Sigmoid colon (tissue), 7 donors: ENCODE results near the gene NCAPD3. TPM values are rescaled to one million over a fixed set of nuclear protein-coding genes. Genes with fewer than 3 reads are reported as not detected.
"Not testable (repeated sequence)": the region's sequence is repeated elsewhere in the genome, so short reads cannot be mapped to it uniquely, and the experiment has no call there.

ENCODE experiments used
- DNase-seq: peaks from one replicate; pipeline ENCODE4 v3.0.0-alpha.2; 2019
- H3K27ac ChIP-seq, 4 donors: fragments of 200-600 bp; sonication (generic); one replicate each; pipeline ENCODE4 v1.5.1; 2016 to 2019; ENCODE audit warnings: mild to moderate bottlenecking in 1 of 4
- H3K27me3 ChIP-seq, 3 donors: fragments of 200-600 bp; sonication (generic); one replicate each; pipeline ENCODE4 v1.5.1; 2019; ENCODE audit warnings: mild to moderate bottlenecking in 1 of 3
- H3K36me3 ChIP-seq, 4 donors: fragments of 200-600 bp; sonication (generic); one replicate each; pipeline ENCODE4 v1.5.1; 2016 to 2019
- H3K4me1 ChIP-seq, 4 donors: fragments of 200-600 bp; sonication (generic); one replicate each; pipeline ENCODE4 v1.5.1; 2017 to 2019
- H3K4me3 ChIP-seq, 4 donors: fragments of 200-600 bp; sonication (generic); one replicate each; pipeline ENCODE4 v1.5.1; 2017 to 2019; ENCODE audit warnings: mild to moderate bottlenecking in 2 of 4, moderate library complexity in 1 of 4
- H3K9me3 ChIP-seq, 4 donors: fragments of 200-600 bp in 3 of 4; sonication (generic) in 3 of 4; one replicate each; pipeline versions ENCODE4 v1.5.1 to v1.6.1; 2013 to 2019
- EP300 ChIP-seq, 4 donors: sonication (generic); formaldehyde crosslinking; IDR thresholded peaks; one replicate each; pipeline ENCODE4 v1.6.1; 2017; ENCODE audit warnings: antibody characterized with exemption in 4 of 4
- POLR2A ChIP-seq, 2 donors: fragments of 450-650 bp; IDR thresholded peaks; one replicate each; pipeline ENCODE4 v1.6.1; 2016; ENCODE audit warnings: antibody characterized with exemption in 2 of 2, mild to moderate bottlenecking in 2 of 2, moderate library complexity in 2 of 2
- POLR2AphosphoS5 ChIP-seq, 4 donors: sonication (generic); formaldehyde crosslinking; IDR thresholded peaks; one replicate each; pipeline ENCODE4 v1.6.1; 2017; ENCODE audit warnings: antibody characterized with exemption in 4 of 4
- WGBS, 2 donors: extraction: QIAGEN DNeasy Blood & Tissue Kit; methylation state at CpG; one replicate each; pipeline ENCODE4 v1.1.7; 2013; 5-methylcytosine and 5-hydroxymethylcytosine counted together
- intact Hi-C: fragments of 100-400 bp; cut with DNase I; formaldehyde crosslinking; loops from one replicate; pipeline ENCODE4 v1.15.1; 2023
- polyA plus RNA-seq, 3 donors: library from polyadenylated mRNA; stranded (reverse); fragments of 200-250 nt; gene quantifications; one replicate each; pipeline ENCODE4 v1.2.3, GENCODE V29; 2013
- total RNA-seq, 4 donors: library from RNA; depleted of rRNA; stranded (reverse); fragments of >200 nt; gene quantifications; one replicate each; pipeline ENCODE4 v1.1.0, GENCODE V29; 2016
- TF ChIP-seq, protein P1 (sequence below), 4 experiments: fragments of 450-650 bp in 3 of 4; fragments of 200-600 bp in 1 of 4; IDR thresholded peaks; one replicate each; pipeline ENCODE4 v1.5.1; 2016 to 2019; ENCODE audit warnings: antibody characterized with exemption in 4 of 4, mild to moderate bottlenecking in 3 of 4, moderate library complexity in 2 of 4
- donor health status: healthy with polysubstance abuse.
- donor health status: Bipolar disorder and iron deficiency.
- donor health status: healthy.

The NCAPD3 gene
- total and polyA plus RNA-seq, 7 donors, result 1.8 to 13.0 (median 7.5) TPM

DNA sequence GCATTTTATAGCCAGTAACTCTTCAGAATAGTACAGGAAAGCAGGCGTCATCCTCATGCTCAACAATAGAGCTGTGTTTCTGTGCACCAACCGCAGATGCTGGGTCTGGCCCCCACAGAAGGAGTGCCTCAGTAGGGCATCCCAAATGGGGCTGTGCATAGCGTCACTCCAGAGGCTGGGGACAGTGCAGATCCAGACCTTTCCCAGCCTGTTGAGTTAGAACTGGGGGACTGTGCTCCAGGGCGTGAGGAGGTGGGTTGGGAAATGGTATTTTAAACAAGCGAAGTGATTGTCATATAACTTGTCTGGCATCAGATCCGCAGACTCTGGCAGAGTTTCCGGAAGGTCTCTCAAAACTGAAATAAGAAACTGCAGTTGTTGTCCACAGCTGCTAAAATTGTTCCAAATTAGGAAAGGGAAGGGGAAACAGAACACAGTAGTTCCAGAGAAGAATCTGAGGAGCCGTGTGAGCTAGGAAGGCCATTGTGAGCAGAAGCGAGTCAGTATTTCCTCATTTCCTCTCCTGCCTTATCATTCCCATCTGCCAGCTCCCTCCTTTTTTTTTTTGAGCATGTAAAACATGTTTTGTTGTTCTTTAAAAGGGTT lies 102.7 kb downstream of the NCAPD3 start:
- no peaks in the 10 kb centered on the region for H3K27me3 ChIP-seq
- no peaks in the 10 kb centered on the region for H3K36me3 ChIP-seq
- H3K4me1 ChIP-seq, result peaks cover 0 to 80% (median 58%) of the 10 kb centered on the region in 4 donors
- DNase-seq, result peak; percentile 75
- 47 to 60% methylated on average over 9 of the region's 9 CpGs for WGBS, 2 donors
- no peaks in the 10 kb centered on the region for H3K9me3 ChIP-seq
- peak in 2 of 4 donors; percentile 27 for TF ChIP-seq POLR2AphosphoS5 (IDR thresholded peaks at IDR 0.05)
- TF ChIP-seq, protein P1, sequence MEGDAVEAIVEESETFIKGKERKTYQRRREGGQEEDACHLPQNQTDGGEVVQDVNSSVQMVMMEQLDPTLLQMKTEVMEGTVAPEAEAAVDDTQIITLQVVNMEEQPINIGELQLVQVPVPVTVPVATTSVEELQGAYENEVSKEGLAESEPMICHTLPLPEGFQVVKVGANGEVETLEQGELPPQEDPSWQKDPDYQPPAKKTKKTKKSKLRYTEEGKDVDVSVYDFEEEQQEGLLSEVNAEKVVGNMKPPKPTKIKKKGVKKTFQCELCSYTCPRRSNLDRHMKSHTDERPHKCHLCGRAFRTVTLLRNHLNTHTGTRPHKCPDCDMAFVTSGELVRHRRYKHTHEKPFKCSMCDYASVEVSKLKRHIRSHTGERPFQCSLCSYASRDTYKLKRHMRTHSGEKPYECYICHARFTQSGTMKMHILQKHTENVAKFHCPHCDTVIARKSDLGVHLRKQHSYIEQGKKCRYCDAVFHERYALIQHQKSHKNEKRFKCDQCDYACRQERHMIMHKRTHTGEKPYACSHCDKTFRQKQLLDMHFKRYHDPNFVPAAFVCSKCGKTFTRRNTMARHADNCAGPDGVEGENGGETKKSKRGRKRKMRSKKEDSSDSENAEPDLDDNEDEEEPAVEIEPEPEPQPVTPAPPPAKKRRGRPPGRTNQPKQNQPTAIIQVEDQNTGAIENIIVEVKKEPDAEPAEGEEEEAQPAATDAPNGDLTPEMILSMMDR (IDR thresholded peaks at IDR 0.05), result no peak
- no peak for TF ChIP-seq EP300 (IDR thresholded peaks at IDR 0.05)
- TF ChIP-seq POLR2A (IDR thresholded peaks at IDR 0.05), result no peak
- peak overlapping the region; percentile 76 to 95 (median 84) for H3K27ac ChIP-seq
- peak overlapping the region; percentile 0 to 35 (median 26) for H3K4me3 ChIP-seq
- intact Hi-C loops, result loop anchor here (2.0 to 5.0 kb wide), 3 partner anchors 52 to 164 kb away; partner anchors contain the start of genes IGSF9B and JAM3

DNA sequence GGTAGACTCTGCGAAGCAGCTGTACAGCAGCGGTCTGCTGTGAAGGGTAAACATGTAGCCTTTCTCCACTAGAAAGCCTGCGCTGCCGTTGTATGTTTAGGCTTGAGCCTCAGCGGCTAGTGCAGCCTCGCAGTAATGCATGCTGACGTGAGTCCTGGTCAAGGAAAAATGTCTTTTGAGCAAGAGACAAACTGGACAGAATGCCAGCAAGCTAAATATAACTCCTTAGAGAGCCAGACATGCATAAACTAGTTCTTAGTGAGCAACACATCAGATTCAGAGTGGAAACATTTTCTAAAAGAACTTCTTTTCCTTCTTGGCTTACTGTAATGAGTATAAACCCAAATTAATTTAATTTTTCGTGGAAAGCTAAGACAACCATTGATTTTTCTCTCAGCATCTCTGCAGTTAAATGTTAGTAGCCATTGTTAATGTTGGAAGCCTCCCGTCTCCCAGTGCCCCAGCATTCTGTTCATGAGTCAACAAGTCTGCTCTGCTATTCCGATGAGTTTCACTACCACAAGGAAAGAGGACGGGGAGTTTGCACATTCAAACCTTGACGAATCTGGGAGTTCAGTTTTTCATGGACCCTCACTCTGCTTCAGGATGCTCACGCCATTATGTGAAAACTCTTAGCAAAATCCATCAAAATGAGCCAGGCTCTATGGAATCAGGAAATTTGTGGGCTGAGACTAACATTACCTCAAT lies 103.5 kb downstream of the NCAPD3 start:
- Histone ChIP-seq H3K9me3 (no peaks in the 10 kb centered on the region), H3K4me3 (peak overlapping the region; percentile 0 to 35 (median 26)), H3K27me3 (no peaks in the 10 kb centered on the region), H3K27ac (peak overlapping the region; percentile 76 to 95 (median 84)), H3K36me3 (no peaks in the 10 kb centered on the region), H3K4me1 (peaks cover 0 to 73% (median 51%) of the 10 kb centered on the region in 4 donors)
- DNase-seq, result peak; percentile 91
- WGBS, 2 donors, result 61 to 65% methylated on average over 13 of the region's 13 CpGs
- intact Hi-C loops, result loop anchor here (2.0 to 5.0 kb wide), 3 partner anchors 51 to 163 kb away; partner anchors contain the start of genes IGSF9B and JAM3
- peak in 2 of 4 donors; percentile 71 to 82 for TF ChIP-seq EP300 (IDR thresholded peaks at IDR 0.05)
- TF ChIP-seq, protein P1 (IDR thresholded peaks at IDR 0.05), result no peak
- peak in 1 of 2 donors; percentile 37 for TF ChIP-seq POLR2A (IDR thresholded peaks at IDR 0.05)
- peak; percentile 71 to 86 (median 80) for TF ChIP-seq POLR2AphosphoS5 (IDR thresholded peaks at IDR 0.05)

DNA sequence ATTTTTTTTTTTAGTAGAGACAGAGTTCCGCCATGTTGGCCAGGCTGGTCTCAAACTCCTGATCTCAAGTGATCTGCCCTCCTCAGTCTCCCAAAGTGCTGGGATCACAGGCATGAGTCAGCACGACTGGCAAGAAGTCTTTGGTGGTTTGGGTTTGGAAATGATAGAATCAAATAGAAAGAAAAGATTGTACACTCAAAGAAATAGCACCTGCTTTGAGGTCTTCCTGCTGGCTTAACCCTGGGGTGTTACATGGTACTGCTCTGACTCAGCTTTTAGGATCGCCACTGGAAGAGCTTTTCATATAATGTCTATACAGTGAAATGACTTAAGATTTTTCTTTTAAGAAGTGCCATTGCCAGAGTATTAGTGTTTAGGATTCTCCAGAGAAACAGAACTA lies 104.7 kb downstream of the NCAPD3 start:
- H3K4me1 ChIP-seq, result peaks cover 0 to 67% (median 45%) of the 10 kb centered on the region in 4 donors
- intact Hi-C loops, result no loop called here
- TF ChIP-seq EP300 (IDR thresholded peaks at IDR 0.05) (no peak), POLR2AphosphoS5 (IDR thresholded peaks at IDR 0.05) (no peak), POLR2A (IDR thresholded peaks at IDR 0.05) (no peak)
- TF ChIP-seq, protein P1 (IDR thresholded peaks at IDR 0.05), result no peak
- H3K9me3 ChIP-seq, result no peaks in the 10 kb centered on the region
- no peaks in the 10 kb centered on the region for H3K36me3 ChIP-seq
- 77 to 84% methylated on average over 3 of the region's 3 CpGs for WGBS, 2 donors
- H3K27ac ChIP-seq, result peak overlapping the region; percentile 76 to 95 (median 84)
- no peak for DNase-seq
- H3K4me3 ChIP-seq, result no peak overlapping the region
- H3K27me3 ChIP-seq, result no peaks in the 10 kb centered on the region

DNA sequence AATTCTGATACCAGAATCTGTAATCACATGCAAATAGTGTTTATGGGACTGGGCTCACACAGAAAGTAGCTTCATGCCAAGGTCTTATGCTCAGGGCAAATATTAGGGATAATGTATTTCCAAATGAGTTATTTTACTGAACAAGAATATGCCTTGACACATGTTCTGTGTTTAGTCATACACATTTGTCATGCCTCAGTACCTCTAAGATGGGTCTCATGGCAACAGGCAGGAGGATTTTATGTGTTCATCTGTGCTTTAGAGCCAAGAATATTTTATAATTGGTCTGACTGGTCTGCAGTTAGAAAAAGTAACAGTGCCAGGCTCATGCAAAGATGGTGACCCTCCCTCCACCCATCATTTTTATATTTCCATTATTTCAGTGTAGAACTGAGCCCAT lies 105.8 kb downstream of the NCAPD3 start:
- DNase-seq, result no peak
- Histone ChIP-seq H3K4me1 (peaks cover 0 to 67% (median 43%) of the 10 kb centered on the region in 4 donors), H3K27ac (peak overlapping the region in 2 of 4 donors; percentile 80 to 95), H3K9me3 (no peaks in the 10 kb centered on the region), H3K36me3 (no peaks in the 10 kb centered on the region), H3K4me3 (no peak overlapping the region), H3K27me3 (no peaks in the 10 kb centered on the region)
- no peak for TF ChIP-seq POLR2A (IDR thresholded peaks at IDR 0.05)
- no peak for TF ChIP-seq POLR2AphosphoS5 (IDR thresholded peaks at IDR 0.05)
- intact Hi-C loops, result no loop called here

DNA sequence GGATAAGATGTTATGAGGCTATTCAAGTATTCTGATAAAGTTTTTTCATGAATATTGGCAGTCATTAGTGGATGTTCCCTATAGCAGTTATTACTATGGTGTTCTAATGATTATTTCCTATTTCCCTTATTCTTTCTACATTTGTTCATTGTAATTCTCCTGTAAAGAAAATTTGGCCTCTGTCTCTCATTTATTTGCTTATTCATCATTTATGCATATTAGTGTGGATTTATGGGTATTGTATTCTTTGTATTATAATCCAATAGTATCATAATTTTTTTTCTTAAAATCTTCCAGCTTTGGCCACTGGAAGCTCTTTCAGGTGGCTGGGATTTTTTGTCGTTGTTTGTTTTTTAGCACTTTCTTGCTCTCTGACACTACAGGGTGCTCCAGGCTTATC lies 107.6 kb downstream of the NCAPD3 start:
- peak overlapping the region in 1 of 4 donors; percentile 95 for H3K27ac ChIP-seq
- DNase-seq, result no peak
- no peaks in the 10 kb centered on the region for H3K36me3 ChIP-seq
- no peak for TF ChIP-seq POLR2AphosphoS5 (IDR thresholded peaks at IDR 0.05)
- no peak for TF ChIP-seq POLR2A (IDR thresholded peaks at IDR 0.05)
- TF ChIP-seq, protein P1 (IDR thresholded peaks at IDR 0.05), result no peak
- TF ChIP-seq EP300 (IDR thresholded peaks at IDR 0.05), result no peak
- 94 to 96% methylated on average over 1 of the region's 1 CpG for WGBS, 2 donors
- H3K9me3 ChIP-seq, result no peaks in the 10 kb centered on the region
- peaks cover 0 to 49% (median 31%) of the 10 kb centered on the region in 4 donors for H3K4me1 ChIP-seq
- intact Hi-C loops, result no loop called here
- no peaks in the 10 kb centered on the region for H3K27me3 ChIP-seq
- no peak overlapping the region for H3K4me3 ChIP-seq

DNA sequence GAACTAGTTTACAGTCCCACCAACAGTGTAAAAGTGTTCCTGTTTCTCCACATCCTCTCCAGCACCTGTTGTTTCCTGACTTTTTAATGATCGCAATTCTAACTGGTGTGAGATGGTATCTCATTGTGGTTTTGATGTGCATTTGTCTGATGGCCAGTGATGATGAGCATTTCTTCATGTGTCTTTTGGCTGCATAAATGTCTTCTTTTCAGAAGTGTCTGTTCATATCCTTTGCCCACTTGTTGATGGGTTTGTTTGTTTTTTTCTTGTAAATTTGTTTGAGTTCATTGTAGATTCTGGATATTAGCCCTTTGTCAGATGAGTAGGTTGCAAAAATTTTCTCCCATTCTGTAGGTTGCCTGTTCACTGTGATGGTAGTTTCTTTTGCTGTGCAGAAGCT lies 110.0 kb downstream of the NCAPD3 start:
- H3K27ac ChIP-seq, H3K27me3 ChIP-seq, H3K36me3 ChIP-seq, H3K9me3 ChIP-seq, DNase-seq, intact Hi-C loops, H3K4me3 ChIP-seq: not testable (repeated sequence)
- 91% methylated on average over 1 of the region's 1 CpG for WGBS, 2 donors
- H3K4me1 ChIP-seq, result peaks cover 0 to 26% (median 11%) of the 10 kb centered on the region in 4 donors
